GM12878 (cell line): Measurements from ENCODE around the gene TBC1D2B. TPM values are rescaled to one million over a fixed set of nuclear protein-coding genes. Genes with fewer than 3 reads are reported as not detected.

Experiments used
- ATAC-seq: fragments of 200-7000 bp; cut with Tn5 transposase; 3 replicates; pipeline ENCODE4 v1.9.1; 2020; ENCODE audit warnings: mild to moderate bottlenecking, moderate library complexity
- BruUV-seq: library from RNA; stranded (reverse); fragments of 400-500 nt; replicated peaks from 2 replicates; lab custom pipeline; 2021; lab: Mats Ljungman, UMichigan
- CTCF ChIA-PET: fragments of 300-600 bp; sonication (Branson Sonifier 250); formaldehyde crosslinking; extraction: SDS; loops from one replicate; lab custom pipeline; 2021; ENCODE audit warnings: inconsistent platforms; lab: Yijun Ruan, JAX
- POLR2A ChIA-PET: fragments of 350-600 bp; formaldehyde crosslinking; extraction: SDS; loops from one replicate; lab custom pipeline; 2021; ENCODE audit warnings: inconsistent platforms; lab: Charles Lee
- RAD21 ChIA-PET: fragments of 300-600 bp; sonication (Branson Sonifier 250); formaldehyde crosslinking; loops from one replicate; lab custom pipeline; 2023; ENCODE audit warnings: antibody characterized with exemption; ENCODE audit not compliant: unreplicated experiment; lab: Charles Lee
- SMC1A ChIA-PET: fragments of 300-600 bp; sonication (Branson Sonifier 250); formaldehyde crosslinking; loops from one replicate; lab custom pipeline; 2023; ENCODE audit not compliant: unreplicated experiment, uncharacterized antibody; lab: Charles Lee
- DNase-seq: peaks from one replicate; pipeline ENCODE4 v3.0.0-alpha.2; 2011; ENCODE audit warnings: low read depth, low spot score
- FAIRE-seq: peaks from 3 replicates; lab custom pipeline; 2011; peaks lifted over from hg19 to GRCh38; lab: Jason Lieb, UNC
- H2AFZ ChIP-seq: 2 replicates; pipeline ENCODE4 v1.6.0; 2011; ENCODE audit warnings: low read depth, low read length, control low read depth; ENCODE audit not compliant: control insufficient read depth
- H3K27ac ChIP-seq: 2 replicates; pipeline ENCODE4 v1.5.1; 2011; ENCODE audit warnings: control low read depth; ENCODE audit not compliant: control insufficient read depth, insufficient read depth
- H3K27me3 ChIP-seq, 2 experiments: replicated peaks in 1 of 2; 2 replicates each; pipeline versions ENCODE4 v1.6.0 to v1.6.1; 2011; ENCODE audit warnings: low read length in 1 of 2; ENCODE audit not compliant: control insufficient read depth in 2 of 2, insufficient read depth in 2 of 2
- H3K36me3 ChIP-seq, 2 experiments: 2 replicates each; pipeline ENCODE4 v1.5.1; 2011; ENCODE audit warnings: low read length in 1 of 2; ENCODE audit not compliant: control insufficient read depth in 2 of 2, insufficient read depth in 2 of 2
- H3K4me1 ChIP-seq: 2 replicates; pipeline ENCODE4 v1.6.1; 2011; ENCODE audit warnings: mild to moderate bottlenecking, low read length, moderate library complexity, mixed read lengths; ENCODE audit not compliant: control insufficient read depth, insufficient read depth
- H3K4me2 ChIP-seq: 2 replicates; pipeline ENCODE4 v1.6.0; 2011; ENCODE audit warnings: control low read depth; ENCODE audit not compliant: control insufficient read depth, insufficient read depth
- H3K4me3 ChIP-seq: fragments of 200-600 bp; sonication (generic); 2 replicates; pipeline ENCODE4 v1.5.1; 2016
- H3K79me2 ChIP-seq: 2 replicates; pipeline ENCODE4 v1.6.0; 2011; ENCODE audit warnings: low read length; ENCODE audit not compliant: control insufficient read depth, insufficient read depth
- H3K9ac ChIP-seq: 2 replicates; pipeline ENCODE4 v1.8.0; 2011; ENCODE audit warnings: low read length, control low read depth, mixed read lengths; ENCODE audit not compliant: control insufficient read depth, insufficient read depth
- H3K9me3 ChIP-seq: replicated peaks from 3 replicates; pipeline ENCODE4 v1.5.1; 2011; ENCODE audit warnings: mild to moderate bottlenecking, low read length; ENCODE audit not compliant: control insufficient read depth, insufficient read depth
- H4K20me1 ChIP-seq: 2 replicates; pipeline ENCODE4 v1.6.0; 2011; ENCODE audit not compliant: control insufficient read depth, insufficient read depth
- ATF2 ChIP-seq: IDR thresholded peaks from 2 replicates; pipeline ENCODE4 v1.6.1; 2012; ENCODE audit warnings: low read length, inconsistent platforms
- BMI1 ChIP-seq: fragments of 450-650 bp; IDR thresholded peaks from 2 replicates; pipeline ENCODE4 v1.6.1; 2016; ENCODE audit warnings: mild to moderate bottlenecking, moderate library complexity, borderline replicate concordance
- EED ChIP-seq: sonication (generic); IDR thresholded peaks from 2 replicates; pipeline ENCODE4 v1.6.1; 2016; ENCODE audit warnings: antibody characterized with exemption, low read depth
- ELK1 ChIP-seq: IDR thresholded peaks from 2 replicates; pipeline ENCODE4 v1.6.1; 2012; ENCODE audit warnings: low read depth, low read length, improper control_type of control experiment
- PKNOX1 ChIP-seq: fragments of 450-650 bp; IDR thresholded peaks from 2 replicates; pipeline ENCODE4 v1.6.1; 2016; ENCODE audit warnings: mild to moderate bottlenecking
- PML ChIP-seq: IDR thresholded peaks from 2 replicates; pipeline ENCODE4 v1.6.1; 2012; ENCODE audit warnings: low read length, inconsistent platforms
- RELA ChIP-seq: fragments of 450-650 bp; IDR thresholded peaks from 2 replicates; pipeline ENCODE4 v1.8.0; 2014; ENCODE audit warnings: borderline replicate concordance; ENCODE audit not compliant: partially characterized antibody
- SMC3 ChIP-seq: IDR thresholded peaks from 2 replicates; pipeline ENCODE4 v1.6.1; 2011; ENCODE audit warnings: low read length, improper control_type of control experiment, borderline replicate concordance
- TAF1 ChIP-seq: IDR thresholded peaks from 2 replicates; pipeline ENCODE4 v1.6.1; 2011; ENCODE audit warnings: mild to moderate bottlenecking, low read depth, low read length, borderline replicate concordance
- WGBS: methylation state at CpG from one replicate; pipeline ENCODE4 v1.1.6; 2016; ENCODE audit warnings: low lambda C conversion rate; ENCODE audit not compliant: insufficient replicate concordance, insufficient coverage; ENCODE audit errors: missing lambda C conversion rate; 5-methylcytosine and 5-hydroxymethylcytosine counted together
- in situ Hi-C: fragments of 300-500 bp; cut with MboI; formaldehyde crosslinking; loops from 9 replicates; pipeline ENCODE4 v1.14.3; 2018; ENCODE audit warnings: mixed read lengths
- intact Hi-C: fragments of 100-400 bp; cut with micrococcal nuclease; formaldehyde crosslinking; loops from one replicate; pipeline ENCODE4 v1.14.2; 2022; ENCODE audit not compliant: unreplicated experiment
- polyA plus RNA-seq, 11 experiments: library from polyadenylated mRNA; depleted of rRNA in 4 of 11; unstranded in 6 of 11; stranded (reverse) in 5 of 11; fragments of >200 nt; fragmentation: Nextera tagmentation in 4 of 11; fragmentation: Illumina TruSeq in 1 of 11; extraction: Ambion mirVana in 4 of 11; extraction: Trizol in 1 of 11; gene quantifications; 1 replicate in 1 of 11; 2 replicates in 10 of 11; pipeline versions ENCODE4 v1.2.1 to v1.2.3, GENCODE V29; 2011 to 2016; ENCODE audit warnings: inconsistent platforms in 2 of 11, missing spikeins in 2 of 11, low read depth in 1 of 11
- total RNA-seq, 4 experiments: library from RNA; depleted of rRNA in 3 of 4; stranded (reverse); fragments of >200 nt in 3 of 4; fragmentation: Illumina TruSeq in 1 of 4; extraction: Trizol in 1 of 4; gene quantifications; 2 replicates each; pipeline versions ENCODE4 v1.2.1 to v1.2.3, GENCODE V29; 2013 to 2021

Gene TBC1D2B
- total and polyA plus RNA-seq, 10 of the 15 experiments (the other 5 are each of a cell fraction or from before 2014, with no cell fraction given): 1.3 to 53.4 (median 19.4) TPM

- ATAC-seq: no peak
- intact Hi-C loops: no loop called here
- ChIA-PET POLR2A (interaction anchor here (0.6 to 5.7 kb wide), 5 partner anchors 8 to 176 kb away, joined by 3 to 50 read pairs (median 6); partner anchors contain the start of gene ACSBG1), CTCF (interaction anchor here (0.6 to 8.2 kb wide), 11 partner anchors 9 to 149 kb away, joined by 3 to 87 read pairs (median 4); no protein-coding TSS in a partner anchor), RAD21 (interaction anchor here (1.0 to 1.6 kb wide), 5 partner anchors 8 to 26 kb away, joined by 3 to 12 read pairs (median 4); no protein-coding TSS in a partner anchor), SMC1A (interaction anchor here (1.3 to 8.1 kb wide), 5 partner anchors 9 to 54 kb away, joined by 3 to 119 read pairs (median 8); no protein-coding TSS in a partner anchor)
- TF ChIP-seq TAF1: no peak
- Histone ChIP-seq H3K4me2 (no peak overlapping the region), H2AFZ (no peak overlapping the region), H3K36me3 (peaks cover 0 to 5% of the 10 kb centered on the region in 2 experiments; a peak in 2 of 4 replicates), H4K20me1 (no peaks in the 10 kb centered on the region), H3K27me3 (no peaks in the 10 kb centered on the region), H3K27ac (no peak overlapping the region), H3K4me3 (no peak overlapping the region), H3K4me1 (peaks cover 58% of the 10 kb centered on the region), H3K9me3 (no peaks in the 10 kb centered on the region), H3K9ac (no peak overlapping the region), H3K79me2 (peaks cover 84% of the 10 kb centered on the region)
- FAIRE-seq: no peak
- WGBS: 92% methylated on average over 10 of the region's 10 CpGs
- in situ Hi-C loops: no loop called here
- no peak for DNase-seq
- BruUV-seq: no TSS peak
Observed at GRCh38 chr15:78058401-78058935, 19.0 kb downstream of the TBC1D2B start.

GRCh38 chr15:78057803-78058202, 19.7 kb downstream of the TBC1D2B start:
- 96% methylated on average over 5 of the region's 5 CpGs for WGBS
- no peak overlapping the region for H3K9ac ChIP-seq
- peak overlapping the region; percentile 6; the same call in 1 of the 2 replicates for H3K27ac ChIP-seq
- H3K27me3 ChIP-seq: no peaks in the 10 kb centered on the region
- CTCF ChIA-PET: interaction anchor here (0.7 to 8.2 kb wide), 8 partner anchors 8 to 161 kb away, joined by 3 to 87 read pairs (median 5); no protein-coding TSS in a partner anchor
- peaks cover 0 to 10% of the 10 kb centered on the region in 2 experiments; a peak in 2 of 4 replicates for H3K36me3 ChIP-seq
- no peak overlapping the region for H2AFZ ChIP-seq
- H3K79me2 ChIP-seq: peaks cover 77% of the 10 kb centered on the region
- SMC1A ChIA-PET: interaction anchor here (1.3 to 8.1 kb wide), 8 partner anchors 8 to 53 kb away, joined by 3 to 119 read pairs (median 8); no protein-coding TSS in a partner anchor
- no peaks in the 10 kb centered on the region for H4K20me1 ChIP-seq
- no peak overlapping the region for H3K4me2 ChIP-seq
- POLR2A ChIA-PET: interaction anchor here (0.9 to 4.8 kb wide), 6 partner anchors 10 to 53 kb away, joined by 3 to 26 read pairs (median 4); no protein-coding TSS in a partner anchor
- in situ Hi-C loops: no loop called here
- no peak overlapping the region for H3K4me3 ChIP-seq
- no peak for ATAC-seq
- no peak for DNase-seq
- H3K9me3 ChIP-seq: no peaks in the 10 kb centered on the region
- no TSS peak for BruUV-seq
- intact Hi-C loops: no loop called here
- H3K4me1 ChIP-seq: peaks cover 57% of the 10 kb centered on the region
- FAIRE-seq: no peak
- RAD21 ChIA-PET: interaction anchor here (0.7 to 9.0 kb wide), 7 partner anchors 12 to 64 kb away, joined by 3 to 170 read pairs (median 3); no protein-coding TSS in a partner anchor
- TF ChIP-seq PML (no peak), ATF2 (no peak), EED (no peak), ELK1 (no peak), PKNOX1 (no peak), RELA (no peak), SMC3 (no peak), BMI1 (no peak)
